A549 (cell line): ENCODE measurements around the gene OR10R2. TPM values are rescaled to one million over a fixed set of nuclear protein-coding genes. Genes with fewer than 3 reads are reported as not detected.
A peak's percentile ranks its signal among the peaks of the same experiment; 100 is the strongest.

Experiments used
- ATAC-seq, 2 experiments: fragments of 200-7000 bp in 1 of 2; fragments of >200 bp in 1 of 2; cut with Nextera tagmentation in 1 of 2; cut with Tn5 transposase in 1 of 2; 3 replicates each; pipeline versions ENCODE4 v1.8.0 to v1.9.1; 2018 to 2020; ENCODE audit warnings: mild to moderate bottlenecking in 1 of 2, moderate library complexity in 1 of 2
- CTCF ChIA-PET: fragments of 300-600 bp; sonication (Branson Sonifier 250); formaldehyde crosslinking; extraction: SDS; loops from one replicate; lab custom pipeline; 2021; ENCODE audit warnings: antibody characterized with exemption, inconsistent platforms; lab: Yijun Ruan, JAX
- POLR2A ChIA-PET: fragments of 350-600 bp; formaldehyde crosslinking; extraction: SDS; loops from one replicate; lab custom pipeline; 2021; ENCODE audit warnings: antibody characterized with exemption, inconsistent platforms; lab: Yijun Ruan, JAX
- DNase-seq, 2 experiments: peaks; one replicate each; pipeline versions ENCODE4 v3.0.0 to v3.0.0-alpha.2; 2011 to 2016; ENCODE audit warnings: low read depth in 1 of 2, low spot score in 1 of 2
- FAIRE-seq: peaks from 2 replicates; lab custom pipeline; 2011; peaks lifted over from hg19 to GRCh38; lab: Jason Lieb, UNC
- H3K27ac ChIP-seq, 2 experiments: fragments of >200 bp; sonication (Bioruptor Twin); formaldehyde crosslinking; 3 replicates each; pipeline ENCODE4 v1.5.1; 2016 to 2017
- H3K4me1 ChIP-seq: fragments of >200 bp; sonication (Bioruptor Twin); formaldehyde crosslinking; 3 replicates; pipeline ENCODE4 v1.6.1; 2016
- H3K4me2 ChIP-seq: fragments of >200 bp; sonication (Bioruptor Twin); formaldehyde crosslinking; 3 replicates; pipeline ENCODE4 v1.6.1; 2016
- H3K4me3 ChIP-seq: fragments of >200 bp; sonication (Bioruptor Twin); formaldehyde crosslinking; 3 replicates; pipeline ENCODE4 v1.5.1; 2016
- H3K9me3 ChIP-seq: fragments of >200 bp; sonication (Bioruptor Twin); formaldehyde crosslinking; 3 replicates; pipeline ENCODE4 v1.6.1; 2016
- BCL3 ChIP-seq: fragments of >200 bp; sonication (Bioruptor Twin); formaldehyde crosslinking; IDR thresholded peaks from 3 replicates; pipeline ENCODE4 v1.6.1; 2016
- CTCF ChIP-seq: fragments of >200 bp; sonication (Bioruptor Twin); formaldehyde crosslinking; IDR thresholded peaks from 3 replicates; pipeline ENCODE4 v1.5.1; 2016
- HOXA7 ChIP-seq: fragments of 250-450 bp; sonication (Bioruptor Pico); IDR thresholded peaks from 2 replicates; pipeline ENCODE4 v1.5.0; 2020; ENCODE audit warnings: mild to moderate bottlenecking, moderate library complexity
- HOXB5 ChIP-seq: fragments of 250-450 bp; sonication (Bioruptor Pico); IDR thresholded peaks from 2 replicates; pipeline ENCODE4 v1.5.0; 2020; ENCODE audit warnings: mild to moderate bottlenecking, moderate library complexity
- MAZ ChIP-seq: fragments of 150-350 bp; IDR thresholded peaks from 2 replicates; pipeline ENCODE4 v1.6.1; 2014; ENCODE audit warnings: antibody characterized with exemption, low read depth, low read length, borderline replicate concordance
- PBX3 ChIP-seq: IDR thresholded peaks from 2 replicates; pipeline ENCODE4 v1.6.1; 2012
- RAD21 ChIP-seq, 2 experiments: fragments of >200 bp in 1 of 2; sonication (Bioruptor Twin) in 1 of 2; formaldehyde crosslinking in 1 of 2; IDR thresholded peaks in 1 of 2; conservative IDR thresholded peaks in 1 of 2; 2 replicates in 1 of 2; 3 replicates in 1 of 2; pipeline ENCODE4 v1.6.1; 2012 to 2018; ENCODE audit warnings: inconsistent platforms in 1 of 2
- SMC3 ChIP-seq: fragments of >200 bp; sonication (Bioruptor Twin); formaldehyde crosslinking; IDR thresholded peaks from 3 replicates; pipeline ENCODE4 v1.6.1; 2018; ENCODE audit warnings: inconsistent platforms
- ZC3H11A ChIP-seq: fragments of 450-650 bp; IDR thresholded peaks from 2 replicates; pipeline ENCODE4 v1.6.1; 2014; ENCODE audit warnings: antibody characterized with exemption, mild to moderate bottlenecking
- ZFP36 ChIP-seq: fragments of 450-650 bp; IDR thresholded peaks from 2 replicates; pipeline ENCODE4 v1.6.1; 2014; ENCODE audit warnings: borderline replicate concordance; ENCODE audit not compliant: partially characterized antibody
- WGBS: methylation state at CpG from one replicate; pipeline ENCODE4 v1.1.6; 2017; ENCODE audit errors: missing lambda C conversion rate; 5-methylcytosine and 5-hydroxymethylcytosine counted together
- polyA plus RNA-seq, 4 experiments: library from polyadenylated mRNA; depleted of rRNA in 3 of 4; stranded (reverse); fragments of >200 nt; fragmentation: RNase III in 1 of 4; extraction: RNeasy Plus Mini Kit Qiagen cat#74134 plus additional on column Dnase treatment in 1 of 4; gene quantifications; 2 replicates in 3 of 4; 3 replicates in 1 of 4; pipeline ENCODE4 v1.2.3, GENCODE V29; 2011 to 2017

Gene OR10R2
- polyA plus RNA-seq, 2 of the 4 experiments (the other 2 are of a cell fraction): not detected

GRCh38 chr1:158527190-158527815 is 55.3 kb downstream of the OR10R2 start:
- no peaks in the 10 kb centered on the region for H3K4me1 ChIP-seq
- H3K4me3 ChIP-seq: no peak overlapping the region
- DNase-seq (peak; percentile 2 to 63), ATAC-seq (peak; percentile 50 to 73; a peak in 4 of 6 replicates), FAIRE-seq (no peak)
- H3K4me2 ChIP-seq: no peak overlapping the region
- ChIA-PET CTCF (interaction anchor here (0.6 to 1.7 kb wide), 8 partner anchors 11 to 566 kb away, joined by 3 to 11 read pairs (median 4); no protein-coding TSS in a partner anchor), POLR2A (no interaction called here)
- no peak for TF ChIP-seq BCL3
- peak; percentile 47 for TF ChIP-seq CTCF
- TF ChIP-seq PBX3: no peak
- no peak for TF ChIP-seq ZC3H11A
- TF ChIP-seq ZFP36: no peak
- no peak for TF ChIP-seq HOXA7 (CRISPR knock-in tag)
- no peak for TF ChIP-seq MAZ
- TF ChIP-seq RAD21 (conservative IDR thresholded peaks at IDR 0.05 in 1 of 2, IDR thresholded peaks at IDR 0.05 in 1 of 2): peak; percentile 42 to 45; a peak in 4 of 5 replicates
- peak; percentile 29; the same call in 1 of the 3 replicates for TF ChIP-seq SMC3
- no peak for TF ChIP-seq HOXB5 (CRISPR knock-in tag)
- no peaks in the 10 kb centered on the region for H3K9me3 ChIP-seq
- H3K27ac ChIP-seq: no peak overlapping the region
- 2% methylated on average over 2 of the region's 2 CpGs for WGBS

Other genes with a start within 250 kb of the OR10R2 start
- not detected in 2 replicates for gene CD1A, start 217.8 kb upstream of the OR10R2 start, polyA plus RNA-seq (2011; rRNA removed)
- not detected in 3 replicates for gene CD1A, start 217.8 kb upstream of the OR10R2 start, polyA plus RNA-seq (2017; fragmentation: RNase III; extraction: RNeasy Plus Mini Kit Qiagen cat#74134 plus additional on column Dnase treatment)
- not detected in 2 replicates for gene CD1C, start 182.3 kb upstream of the OR10R2 start, polyA plus RNA-seq (2011; rRNA removed)
- gene CD1C, start 182.3 kb upstream of the OR10R2 start, polyA plus RNA-seq (2017; fragmentation: RNase III; extraction: RNeasy Plus Mini Kit Qiagen cat#74134 plus additional on column Dnase treatment): not detected in 3 replicates
- not detected in 2 replicates for gene CD1B, start 140.7 kb upstream of the OR10R2 start, polyA plus RNA-seq (2011; rRNA removed)
- gene CD1B, start 140.7 kb upstream of the OR10R2 start, polyA plus RNA-seq (2017; fragmentation: RNase III; extraction: RNeasy Plus Mini Kit Qiagen cat#74134 plus additional on column Dnase treatment): not detected in 3 replicates
- not detected in 2 replicates for gene CD1E, start 118.3 kb upstream of the OR10R2 start, polyA plus RNA-seq (2011; rRNA removed)
- not detected in 3 replicates for gene CD1E, start 118.3 kb upstream of the OR10R2 start, polyA plus RNA-seq (2017; fragmentation: RNase III; extraction: RNeasy Plus Mini Kit Qiagen cat#74134 plus additional on column Dnase treatment)
- gene OR10T2, start 72.8 kb upstream of the OR10R2 start, polyA plus RNA-seq (2011; rRNA removed): not detected in 2 replicates
- gene OR10T2, start 72.8 kb upstream of the OR10R2 start, polyA plus RNA-seq (2017; fragmentation: RNase III; extraction: RNeasy Plus Mini Kit Qiagen cat#74134 plus additional on column Dnase treatment): not detected in 3 replicates
- not detected in 2 replicates for gene OR10K2, start 46.0 kb upstream of the OR10R2 start, polyA plus RNA-seq (2011; rRNA removed)
- not detected in 3 replicates for gene OR10K2, start 46.0 kb upstream of the OR10R2 start, polyA plus RNA-seq (2017; fragmentation: RNase III; extraction: RNeasy Plus Mini Kit Qiagen cat#74134 plus additional on column Dnase treatment)
- gene OR10K1, start 10.4 kb upstream of the OR10R2 start, polyA plus RNA-seq (2011; rRNA removed): not detected in 2 replicates
- gene OR10K1, start 10.4 kb upstream of the OR10R2 start, polyA plus RNA-seq (2017; fragmentation: RNase III; extraction: RNeasy Plus Mini Kit Qiagen cat#74134 plus additional on column Dnase treatment): not detected in 3 replicates
- not detected in 2 replicates for gene OR6Y1, start 82.2 kb downstream of the OR10R2 start, polyA plus RNA-seq (2011; rRNA removed)
- not detected in 3 replicates for gene OR6Y1, start 82.2 kb downstream of the OR10R2 start, polyA plus RNA-seq (2017; fragmentation: RNase III; extraction: RNeasy Plus Mini Kit Qiagen cat#74134 plus additional on column Dnase treatment)
- gene OR6P1, start 98.4 kb downstream of the OR10R2 start, polyA plus RNA-seq (2011; rRNA removed): not detected in 2 replicates
- not detected in 3 replicates for gene OR6P1, start 98.4 kb downstream of the OR10R2 start, polyA plus RNA-seq (2017; fragmentation: RNase III; extraction: RNeasy Plus Mini Kit Qiagen cat#74134 plus additional on column Dnase treatment)
- not detected in 2 replicates for gene OR10X1, start 107.7 kb downstream of the OR10R2 start, polyA plus RNA-seq (2011; rRNA removed)
- gene OR10X1, start 107.7 kb downstream of the OR10R2 start, polyA plus RNA-seq (2017; fragmentation: RNase III; extraction: RNeasy Plus Mini Kit Qiagen cat#74134 plus additional on column Dnase treatment): not detected in 3 replicates
- not detected in 2 replicates for gene OR10Z1, start 133.0 kb downstream of the OR10R2 start, polyA plus RNA-seq (2011; rRNA removed)
- not detected in 3 replicates for gene OR10Z1, start 133.0 kb downstream of the OR10R2 start, polyA plus RNA-seq (2017; fragmentation: RNase III; extraction: RNeasy Plus Mini Kit Qiagen cat#74134 plus additional on column Dnase treatment)
- gene SPTA1, start 214.5 kb downstream of the OR10R2 start, polyA plus RNA-seq (2011; rRNA removed): 0.09 and 0.10 TPM in 2 replicates
- not detected in 3 replicates for gene SPTA1, start 214.5 kb downstream of the OR10R2 start, polyA plus RNA-seq (2017; fragmentation: RNase III; extraction: RNeasy Plus Mini Kit Qiagen cat#74134 plus additional on column Dnase treatment)
- not detected in 2 replicates for gene OR6K2, start 228.4 kb downstream of the OR10R2 start, polyA plus RNA-seq (2011; rRNA removed)
- not detected in 3 replicates for gene OR6K2, start 228.4 kb downstream of the OR10R2 start, polyA plus RNA-seq (2017; fragmentation: RNase III; extraction: RNeasy Plus Mini Kit Qiagen cat#74134 plus additional on column Dnase treatment)
- not detected in 2 replicates for gene OR6K3, start 248.5 kb downstream of the OR10R2 start, polyA plus RNA-seq (2011; rRNA removed)
- not detected in 3 replicates for gene OR6K3, start 248.5 kb downstream of the OR10R2 start, polyA plus RNA-seq (2017; fragmentation: RNase III; extraction: RNeasy Plus Mini Kit Qiagen cat#74134 plus additional on column Dnase treatment)